CD8-positive, alpha-beta memory T cell (primary cell): ENCODE measurements around the gene CEACAM6. TPM values are rescaled to one million over a fixed set of nuclear protein-coding genes. Genes with fewer than 3 reads are reported as not detected.
"Not testable (repeated sequence)": the region's sequence is repeated elsewhere in the genome, so short reads cannot be mapped to it uniquely, and the experiment has no call there.

ENCODE experiments used
- CTCF ChIA-PET: fragments of 350-600 bp; sonication (Branson Sonifier 250); formaldehyde crosslinking; loops from one replicate; lab custom pipeline; 2021; ENCODE audit warnings: antibody characterized with exemption; lab: Charles Lee
- POLR2A ChIA-PET: fragments of 350-600 bp; sonication (Branson Sonifier 250); formaldehyde crosslinking; loops from one replicate; lab custom pipeline; 2021; ENCODE audit warnings: antibody characterized with exemption; lab: Charles Lee
- DNase-seq, 5 donors: peaks; one replicate each; pipeline versions ENCODE4 v3.0.0 to v3.0.0-alpha.2; 2020 to 2022; ENCODE audit warnings: mixed read lengths in 1 of 5
- H3K27ac ChIP-seq: one replicate; pipeline ENCODE4 v1.7.0; 2013; ENCODE audit warnings: low read depth, mild to moderate bottlenecking, low read length, moderate library complexity
- H3K27me3 ChIP-seq: 2 replicates; pipeline ENCODE4 v1.7.0; 2013; ENCODE audit warnings: low read length, mild to moderate bottlenecking; ENCODE audit not compliant: insufficient read depth, poor library complexity, severe bottlenecking
- H3K36me3 ChIP-seq: 2 replicates; pipeline ENCODE4 v1.7.0; 2013; ENCODE audit warnings: mild to moderate bottlenecking, low read length, moderate library complexity; ENCODE audit not compliant: insufficient read depth
- H3K4me1 ChIP-seq: 2 replicates; pipeline ENCODE4 v1.7.0; 2013; ENCODE audit warnings: mild to moderate bottlenecking, low read length, moderate library complexity; ENCODE audit not compliant: insufficient read depth
- H3K4me3 ChIP-seq: 2 replicates; pipeline ENCODE4 v1.7.0; 2013; ENCODE audit warnings: mild to moderate bottlenecking, low read length
- H3K9me3 ChIP-seq: 2 replicates; pipeline ENCODE4 v1.7.0; 2013; ENCODE audit warnings: mild to moderate bottlenecking, low read length
- H3K27ac Mint-ChIP-seq, 8 donors: one replicate each; pipeline ENCODE4 v1.8.0; 2020 to 2021; ENCODE audit warnings: mixed read lengths in 8 of 8, mild to moderate bottlenecking in 6 of 8, inconsistent platforms in 3 of 8, moderate library complexity in 3 of 8
- H3K27me3 Mint-ChIP-seq, 2 donors: one replicate each; pipeline ENCODE4 v1.8.0; 2020 to 2021; ENCODE audit warnings: mixed read lengths in 2 of 2, mild to moderate bottlenecking in 1 of 2, moderate library complexity in 1 of 2
- H3K36me3 Mint-ChIP-seq, 3 donors: one replicate each; pipeline ENCODE4 v1.8.0; 2020 to 2021; ENCODE audit warnings: mixed read lengths in 3 of 3, inconsistent platforms in 1 of 3, mild to moderate bottlenecking in 1 of 3
- H3K4me1 Mint-ChIP-seq, 3 donors: one replicate each; pipeline ENCODE4 v1.8.0; 2020 to 2021; ENCODE audit warnings: mixed read lengths in 3 of 3, inconsistent platforms in 1 of 3, mild to moderate bottlenecking in 1 of 3
- H3K4me3 Mint-ChIP-seq, 7 donors: one replicate each; pipeline ENCODE4 v1.8.0; 2020 to 2021; ENCODE audit warnings: mixed read lengths in 7 of 7, mild to moderate bottlenecking in 6 of 7, moderate library complexity in 4 of 7, inconsistent platforms in 2 of 7
- H3K9me3 Mint-ChIP-seq, 5 donors: one replicate each; pipeline ENCODE4 v1.8.0; 2020 to 2022; ENCODE audit warnings: mixed read lengths in 5 of 5, mild to moderate bottlenecking in 3 of 5, moderate library complexity in 2 of 5, inconsistent platforms in 1 of 5
- polyA plus RNA-seq: library from polyadenylated mRNA; unstranded; fragments of 300-500 nt; fragmentation: Illumina TruSeq; gene quantifications from one replicate; pipeline ENCODE4 v1.2.3, GENCODE V29; 2021
- total RNA-seq, 2 experiments: library from RNA; stranded (reverse); gene quantifications; one replicate each; pipeline ENCODE4 v1.2.3, GENCODE V29; 2021

The CEACAM6 gene
- total and polyA plus RNA-seq, 3 experiments from 2014 or later, result not detected

DNA sequence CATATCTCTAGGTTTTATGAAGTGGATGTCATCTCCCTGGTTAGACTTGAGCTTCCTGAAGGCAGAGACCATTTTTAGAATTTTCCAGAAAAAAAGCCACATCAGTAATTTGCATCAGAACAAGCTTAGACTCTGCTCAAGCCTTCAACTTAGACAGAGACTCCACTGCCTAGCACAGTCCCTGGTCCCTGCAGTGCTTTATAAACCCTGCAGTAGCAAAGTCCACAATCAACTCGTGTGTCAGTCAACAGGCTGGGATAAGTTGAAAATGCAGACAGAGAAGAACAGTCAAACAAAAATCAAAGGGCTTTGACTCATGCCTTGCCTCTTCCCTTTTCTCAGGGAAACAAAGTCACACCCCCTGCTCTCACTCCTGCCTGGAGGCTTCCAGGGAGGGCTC, 33.2 kb downstream of the CEACAM6 start:
- Mint-ChIP-seq H3K4me1 (peaks cover 14 to 17% (median 17%) of the 10 kb centered on the region in 3 donors), H3K27me3 (peaks cover 33 to 59% of the 10 kb centered on the region in 2 donors)
- H3K27ac ChIP-seq, H3K4me3 ChIP-seq, DNase-seq, H3K36me3 Mint-ChIP-seq, H3K4me3 Mint-ChIP-seq, H3K9me3 Mint-ChIP-seq, POLR2A ChIA-PET, H3K27ac Mint-ChIP-seq, CTCF ChIA-PET, H3K36me3 ChIP-seq, H3K9me3 ChIP-seq: not testable (repeated sequence)
- H3K27me3 ChIP-seq, result peaks cover 12% of the 10 kb centered on the region
- peaks cover 11% of the 10 kb centered on the region for H3K4me1 ChIP-seq

- H3K27ac Mint-ChIP-seq, H3K4me3 ChIP-seq, H3K9me3 Mint-ChIP-seq, H3K4me3 Mint-ChIP-seq, H3K9me3 ChIP-seq, H3K36me3 ChIP-seq, H3K27ac ChIP-seq, DNase-seq, H3K36me3 Mint-ChIP-seq: not testable (repeated sequence)
- ChIA-PET POLR2A (interaction anchor here (0.8 kb wide), 1 partner anchor 91 kb away, joined by 3 read pairs; no protein-coding TSS in a partner anchor), CTCF (interaction anchor here (2.0 kb wide), 1 partner anchor 36 kb away, joined by 7 read pairs; no protein-coding TSS in a partner anchor)
- H3K27me3 ChIP-seq, result peaks cover 12% of the 10 kb centered on the region
- peaks cover 11% of the 10 kb centered on the region for H3K4me1 ChIP-seq
- Mint-ChIP-seq H3K27me3 (peaks cover 33 to 56% of the 10 kb centered on the region in 2 donors), H3K4me1 (peaks cover 14 to 17% (median 17%) of the 10 kb centered on the region in 3 donors)
These were observed 33.7 kb downstream of the CEACAM6 start for GRCh38 chr19:41789053-41789452.

DNA sequence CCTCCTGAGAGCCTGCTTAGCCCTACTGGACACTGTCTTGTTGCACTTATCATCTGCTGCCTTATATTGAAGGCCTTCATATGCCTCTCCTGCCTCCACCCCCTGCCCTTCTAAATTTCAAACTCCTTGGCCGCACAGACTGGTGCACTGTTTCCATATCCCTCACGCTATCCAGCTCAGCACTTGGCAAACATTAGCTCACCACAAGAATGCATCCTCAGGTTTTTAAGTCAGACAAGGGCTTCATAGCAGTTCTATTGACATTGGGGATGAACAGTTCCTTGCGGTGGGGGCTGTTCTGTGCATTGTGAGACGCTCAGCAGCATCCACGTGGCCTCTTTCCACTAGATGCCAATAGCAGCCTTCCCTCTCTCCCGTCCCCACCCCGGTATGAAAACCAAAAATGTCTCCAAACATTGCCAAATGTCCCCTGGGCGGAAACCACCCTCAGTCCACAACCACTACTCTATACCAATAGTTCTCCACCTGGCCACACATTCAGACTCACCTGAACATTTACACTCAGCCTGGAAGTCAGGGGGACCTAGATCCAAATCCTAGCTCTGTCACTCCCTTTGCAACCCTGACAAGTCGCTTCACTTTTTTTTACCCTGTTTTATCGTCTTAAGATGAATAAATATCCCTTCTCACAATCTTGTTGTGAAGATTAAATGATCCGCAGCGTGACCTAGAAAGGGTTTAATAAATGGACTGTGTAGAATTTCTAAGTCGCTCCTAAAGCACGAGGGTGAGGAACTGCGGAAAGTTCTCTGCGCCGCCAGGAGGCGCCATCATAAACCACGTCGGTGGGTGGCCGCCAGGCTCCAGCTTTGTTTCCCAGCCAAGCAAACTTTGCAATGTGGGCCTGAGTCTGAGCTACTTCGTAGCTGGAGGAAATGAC, 37.4 kb downstream of the CEACAM6 start:
- Mint-ChIP-seq H3K4me3 (no peak overlapping the region), H3K27ac (peak overlapping the region in 1 of 8 donors; percentile 89), H3K36me3 (no peaks in the 10 kb centered on the region), H3K9me3 (no peaks in the 10 kb centered on the region), H3K4me1 (peaks cover 0 to 3% (median 0%) of the 10 kb centered on the region in 3 donors), H3K27me3 (peaks cover 20 to 47% of the 10 kb centered on the region in 2 donors)
- Histone ChIP-seq H3K4me3 (no peak overlapping the region), H3K4me1 (no peaks in the 10 kb centered on the region), H3K27me3 (peaks cover 4% of the 10 kb centered on the region), H3K36me3 (no peaks in the 10 kb centered on the region), H3K27ac (no peak overlapping the region), H3K9me3 (no peaks in the 10 kb centered on the region)
- peak; percentile 10 to 60 (median 17) for DNase-seq
- CTCF ChIA-PET, result interaction anchor here (0.7 to 2.8 kb wide), 8 partner anchors 8 to 58 kb away, joined by 3 to 20 read pairs (median 4); no protein-coding TSS in a partner anchor
- POLR2A ChIA-PET, result interaction anchor here (0.7 kb wide), 1 partner anchor 154 kb away, joined by 3 read pairs; no protein-coding TSS in a partner anchor

GRCh38 chr19:41793414-41793727, 38.0 kb downstream of the CEACAM6 start:
- DNase-seq, result no peak
- no peaks in the 10 kb centered on the region for H3K36me3 Mint-ChIP-seq
- H3K4me1 Mint-ChIP-seq, result peaks cover 0 to 3% (median 0%) of the 10 kb centered on the region in 3 donors
- POLR2A ChIA-PET, result interaction anchor here (0.7 kb wide), 1 partner anchor 153 kb away, joined by 3 read pairs; no protein-coding TSS in a partner anchor
- H3K9me3 Mint-ChIP-seq, result no peaks in the 10 kb centered on the region
- Histone ChIP-seq H3K27ac (no peak overlapping the region), H3K9me3 (no peaks in the 10 kb centered on the region), H3K4me1 (no peaks in the 10 kb centered on the region), H3K4me3 (no peak overlapping the region), H3K27me3 (peaks cover 4% of the 10 kb centered on the region), H3K36me3 (no peaks in the 10 kb centered on the region)
- H3K27ac Mint-ChIP-seq, result no peak overlapping the region
- no peak overlapping the region for H3K4me3 Mint-ChIP-seq
- peaks cover 21 to 46% of the 10 kb centered on the region in 2 donors for H3K27me3 Mint-ChIP-seq
- CTCF ChIA-PET, result interaction anchor here (0.7 to 2.8 kb wide), 7 partner anchors 9 to 53 kb away, joined by 3 to 20 read pairs (median 4); no protein-coding TSS in a partner anchor

DNA sequence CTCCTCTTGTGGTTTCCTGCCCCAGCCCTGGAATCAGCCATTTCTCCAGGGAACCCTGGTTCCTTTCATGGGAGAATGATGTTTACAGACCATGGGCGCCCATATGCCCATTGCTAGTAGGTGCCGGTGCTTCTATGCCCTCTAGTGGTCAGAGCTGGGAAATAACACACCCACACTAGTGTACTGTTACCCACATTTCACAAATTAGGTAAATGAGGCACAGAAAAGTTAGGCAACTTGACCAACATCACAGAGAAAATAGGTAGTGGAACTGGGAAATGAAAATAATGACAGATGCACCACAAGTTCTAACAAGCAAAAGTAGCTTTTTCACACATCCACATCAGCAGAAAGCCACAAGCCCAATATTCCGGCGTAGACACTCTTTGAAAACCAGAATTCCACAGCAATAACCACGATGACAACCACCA, 39.7 kb downstream of the CEACAM6 start:
- H3K27ac ChIP-seq, result no peak overlapping the region
- DNase-seq, result peak; percentile 26 to 72 (median 37)
- H3K4me1 Mint-ChIP-seq, result peaks cover 0 to 3% (median 0%) of the 10 kb centered on the region in 3 donors
- ChIA-PET POLR2A (interaction anchor here (0.6 kb wide), 1 partner anchor 591 kb away, joined by 7 read pairs; no protein-coding TSS in a partner anchor), CTCF (interaction anchor here (0.8 to 2.5 kb wide), 13 partner anchors 8 to 871 kb away, joined by 3 to 10 read pairs (median 3); no protein-coding TSS in a partner anchor)
- no peaks in the 10 kb centered on the region for H3K4me1 ChIP-seq
- H3K4me3 ChIP-seq, result no peak overlapping the region
- H3K9me3 ChIP-seq, result no peaks in the 10 kb centered on the region
- no peaks in the 10 kb centered on the region for H3K36me3 Mint-ChIP-seq
- H3K36me3 ChIP-seq, result no peaks in the 10 kb centered on the region
- H3K9me3 Mint-ChIP-seq, result no peaks in the 10 kb centered on the region
- no peak overlapping the region for H3K27ac Mint-ChIP-seq
- peaks cover 4% of the 10 kb centered on the region for H3K27me3 ChIP-seq
- no peak overlapping the region for H3K4me3 Mint-ChIP-seq
- H3K27me3 Mint-ChIP-seq, result peaks cover 21 to 38% of the 10 kb centered on the region in 2 donors

GRCh38 chr19:41796362-41796761, 41.0 kb downstream of the CEACAM6 start, which contains the start of gene CEACAM3:
TSS of gene CEACAM3 (plus strand) at chr19:41796587. CDS start at chr19:41796678, 91 bp downstream.
- Histone ChIP-seq H3K27ac (no peak within 1 kb of the TSS), H3K4me3 (no peak within 1 kb of the TSS), H3K36me3 (no peaks in the 10 kb centered on the region), H3K9me3 (no peaks in the 10 kb centered on the region), H3K4me1 (no peaks in the 10 kb centered on the region), H3K27me3 (peaks cover 4% of the 10 kb centered on the region)
- Mint-ChIP-seq H3K4me3 (no peak within 1 kb of the TSS), H3K9me3 (no peaks in the 10 kb centered on the region), H3K36me3 (no peaks in the 10 kb centered on the region), H3K27me3 (peaks cover 18 to 40% of the 10 kb centered on the region in 2 donors), H3K4me1 (peaks cover 0 to 3% (median 0%) of the 10 kb centered on the region in 3 donors), H3K27ac (peak within 1 kb of the TSS in 1 of 8 donors; percentile 55)
- CTCF ChIA-PET, result interaction anchor here (0.7 to 2.0 kb wide), 5 partner anchors 9 to 232 kb away, joined by 3 to 5 read pairs (median 3); no protein-coding TSS in a partner anchor
- POLR2A ChIA-PET, result no interaction called here
- DNase-seq, result no peak

- Histone ChIP-seq H3K9me3 (no peaks in the 10 kb centered on the region), H3K36me3 (no peaks in the 10 kb centered on the region), H3K4me3 (no peak overlapping the region), H3K27ac (no peak overlapping the region), H3K27me3 (peaks cover 4% of the 10 kb centered on the region), H3K4me1 (no peaks in the 10 kb centered on the region)
- peaks cover 17 to 36% of the 10 kb centered on the region in 2 donors for H3K27me3 Mint-ChIP-seq
- H3K4me3 Mint-ChIP-seq, result no peak overlapping the region
- ChIA-PET POLR2A (no interaction called here), CTCF (interaction anchor here (0.7 to 1.5 kb wide), 2 partner anchors 44 to 380 kb away, joined by 3 to 4 read pairs; no protein-coding TSS in a partner anchor)
- H3K9me3 Mint-ChIP-seq, result no peaks in the 10 kb centered on the region
- H3K4me1 Mint-ChIP-seq, result peaks cover 0 to 3% (median 0%) of the 10 kb centered on the region in 3 donors
- no peak for DNase-seq
- H3K27ac Mint-ChIP-seq, result no peak overlapping the region
- no peaks in the 10 kb centered on the region for H3K36me3 Mint-ChIP-seq
These were observed 41.6 kb downstream of the CEACAM6 start for GRCh38 chr19:41796901-41797300.
